ENCODE measurements around the gene SLX4IP. TPM values are rescaled to one million over a fixed set of nuclear protein-coding genes. Genes with fewer than 3 reads are reported as not detected.

Gene SLX4IP
- total and polyA plus RNA-seq, 8 donors: 2.5 to 6.4 (median 2.8) TPM

- no peak for FAIRE-seq
- Histone ChIP-seq H3K27ac (no peak overlapping the region), H3K4me1 (peaks cover 0 to 5% (median 0%) of the 10 kb centered on the region in 3 donors), H3K27me3 (no peaks in the 10 kb centered on the region), H3K9me3 (no peaks in the 10 kb centered on the region), H3K4me3 (no peak overlapping the region), H3K36me3 (no peaks in the 10 kb centered on the region)
- intact Hi-C loops (cut with DNase I): no loop called here
- no peak for ATAC-seq
- DNase-seq: no peak
- WGBS, 2 donors: 94 to 95% methylated on average over 2 of the region's 2 CpGs
- TF ChIP-seq CTCF (IDR thresholded peaks at IDR 0.05): no peak
These were observed 37.8 kb downstream of the SLX4IP start for GRCh38 chr20:10472871-10473270.

- no peaks in the 10 kb centered on the region for H3K4me1 ChIP-seq
- 81 to 82% methylated on average over 11 of the region's 11 CpGs for WGBS, 2 donors
- H3K27me3 ChIP-seq: no peaks in the 10 kb centered on the region
- FAIRE-seq: no peak
- H3K36me3 ChIP-seq: no peaks in the 10 kb centered on the region
- no peak overlapping the region for H3K4me3 ChIP-seq
- no peak overlapping the region for H3K27ac ChIP-seq
- intact Hi-C loops (cut with DNase I): no loop called here
- H3K9me3 ChIP-seq: no peaks in the 10 kb centered on the region
- no peak for DNase-seq
- no peak for TF ChIP-seq CTCF (IDR thresholded peaks at IDR 0.05)
- peak in 3 of 4 donors; percentile 22 to 48 (median 42) for ATAC-seq
These were observed 39.6 kb downstream of the SLX4IP start for GRCh38 chr20:10474606-10475184.

GRCh38 chr20:10475225-10475624, 40.1 kb downstream of the SLX4IP start:
- no peaks in the 10 kb centered on the region for H3K36me3 ChIP-seq
- H3K4me3 ChIP-seq: no peak overlapping the region
- no peak for TF ChIP-seq CTCF (IDR thresholded peaks at IDR 0.05)
- H3K27me3 ChIP-seq: no peaks in the 10 kb centered on the region
- H3K4me1 ChIP-seq: no peaks in the 10 kb centered on the region
- no peak overlapping the region for H3K27ac ChIP-seq
- H3K9me3 ChIP-seq: no peaks in the 10 kb centered on the region
- no peak for FAIRE-seq
- intact Hi-C loops (cut with DNase I): no loop called here
- WGBS, 2 donors: 96% methylated on average over 2 of the region's 2 CpGs
- no peak for DNase-seq
- peak in 1 of 4 donors; percentile 37 for ATAC-seq

- DNase-seq (no peak), FAIRE-seq (no peak), ATAC-seq (peak in 2 of 4 donors; percentile 43 to 63)
- WGBS, 2 donors: 83 to 88% methylated on average over 3 of the region's 3 CpGs
- TF ChIP-seq CTCF (IDR thresholded peaks at IDR 0.05): no peak
- Histone ChIP-seq H3K4me3 (no peak overlapping the region), H3K27me3 (no peaks in the 10 kb centered on the region), H3K27ac (no peak overlapping the region), H3K36me3 (no peaks in the 10 kb centered on the region), H3K9me3 (no peaks in the 10 kb centered on the region), H3K4me1 (no peaks in the 10 kb centered on the region)
- intact Hi-C loops (cut with DNase I): no loop called here
These were observed 41.2 kb downstream of the SLX4IP start for GRCh38 chr20:10476319-10476724.

- DNase-seq: no peak
- H3K4me3 ChIP-seq: no peak overlapping the region
- H3K27me3 ChIP-seq: no peaks in the 10 kb centered on the region
- TF ChIP-seq CTCF (IDR thresholded peaks at IDR 0.05): no peak
- H3K4me1 ChIP-seq: no peaks in the 10 kb centered on the region
- 96 to 100% methylated on average over 1 of the region's 1 CpG for WGBS, 2 donors
- ATAC-seq: no peak
- no peak overlapping the region for H3K27ac ChIP-seq
- no peaks in the 10 kb centered on the region for H3K36me3 ChIP-seq
- no peaks in the 10 kb centered on the region for H3K9me3 ChIP-seq
- no peak for FAIRE-seq
- intact Hi-C loops (cut with DNase I): no loop called here
These were observed 43.1 kb downstream of the SLX4IP start for GRCh38 chr20:10478205-10478604.

All from pancreas (tissue), 10 donors.